HG02885 (cell line): ENCODE data around the gene GPR39.

ENCODE experiments used
- ATAC-seq: cut with Tn5 transposase; IDR thresholded peaks from one replicate; pipeline ENCODE4 v1.9.1; 2021; ENCODE audit warnings: mild to moderate bottlenecking; ENCODE audit not compliant: unreplicated experiment, poor library complexity

GPR39 gene

GRCh38 chr2:132589111-132589830 lies 172.7 kb downstream of the GPR39 start:
- no peak for ATAC-seq

DNA sequence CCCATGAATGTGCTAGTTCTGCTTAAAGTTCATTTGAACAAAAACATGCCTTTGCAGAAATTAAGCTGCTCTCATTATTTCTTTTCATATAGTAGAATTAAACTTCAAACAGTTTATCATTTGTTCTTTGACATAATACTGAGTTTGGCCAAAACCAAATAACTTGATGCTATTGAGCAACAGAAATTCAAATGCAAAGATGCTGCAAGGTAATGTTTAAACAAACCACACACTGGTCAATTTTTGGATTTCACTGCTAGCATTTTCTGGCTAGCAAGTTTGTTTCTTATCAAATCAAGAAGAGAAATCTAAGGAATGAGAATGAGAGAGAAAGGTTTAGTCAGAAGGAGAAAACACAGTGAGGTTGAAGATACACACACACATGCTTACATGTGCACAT lies 173.4 kb downstream of the GPR39 start:
- no peak for ATAC-seq

- no peak for ATAC-seq
These were observed 176.6 kb downstream of the GPR39 start for GRCh38 chr2:132593171-132593570.

DNA sequence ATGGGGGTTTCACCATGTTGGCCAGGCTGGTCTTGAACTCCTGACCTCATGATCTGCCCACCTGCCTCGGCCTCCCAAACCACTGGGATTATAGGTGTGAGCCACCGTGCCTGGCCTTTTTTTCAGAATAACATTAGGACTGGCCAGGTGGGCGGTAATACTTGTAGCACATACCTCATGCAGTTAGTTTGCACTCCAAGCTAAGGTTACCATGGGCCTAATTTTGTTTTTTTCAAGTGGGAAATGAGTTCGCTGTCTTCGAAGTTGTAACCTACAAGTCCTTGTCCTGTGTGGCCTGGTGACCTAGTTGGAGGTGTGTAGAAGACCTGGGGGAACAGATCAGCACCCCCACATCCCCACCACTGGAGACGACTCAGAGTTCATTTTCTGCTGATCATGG lies 178.6 kb downstream of the GPR39 start:
- ATAC-seq, result no peak

DNA sequence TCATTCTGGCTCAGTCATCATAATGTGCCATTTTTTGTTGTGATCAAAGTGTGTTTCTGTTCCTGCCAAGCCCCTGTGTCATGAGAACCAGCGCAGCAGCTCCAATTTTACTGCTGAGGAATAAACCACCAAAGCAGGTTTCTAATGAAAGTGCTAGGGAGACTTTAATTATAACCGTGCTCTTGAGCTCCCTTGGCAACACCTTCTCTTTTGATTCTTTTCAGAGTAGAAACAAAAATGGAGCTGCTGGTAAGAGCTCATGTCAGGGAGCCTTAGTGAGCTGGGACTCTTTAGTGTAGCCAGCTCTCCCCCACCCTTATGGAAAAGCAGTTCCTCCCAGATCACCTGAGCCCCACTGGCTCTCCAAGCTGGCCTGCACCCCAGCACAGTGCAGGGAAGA lies 179.1 kb downstream of the GPR39 start:
- no peak for ATAC-seq

- no peak for ATAC-seq
These were observed 180.6 kb downstream of the GPR39 start for GRCh38 chr2:132597166-132597565.

GRCh38 chr2:132597831-132598230 lies 181.2 kb downstream of the GPR39 start:
- no peak for ATAC-seq

DNA sequence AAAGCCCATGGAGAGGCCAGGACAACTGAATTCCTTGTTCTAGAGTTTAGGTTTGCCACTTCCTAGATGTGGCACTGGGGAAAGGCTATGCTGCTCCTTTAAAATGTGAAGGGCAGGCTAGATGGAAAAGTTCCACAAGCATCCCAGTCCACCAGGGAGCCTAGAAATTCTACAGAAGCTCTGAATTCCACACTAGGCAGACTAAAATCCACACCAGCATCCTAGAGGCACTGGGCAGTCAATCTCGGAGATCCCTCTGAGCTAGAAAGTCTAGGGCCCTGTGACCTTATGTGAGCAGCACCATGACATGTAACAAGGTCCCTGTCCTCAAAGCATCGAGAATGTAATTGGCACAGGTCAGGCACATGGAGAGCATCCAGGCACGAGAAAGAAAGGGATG lies 181.9 kb downstream of the GPR39 start:
- no peak for ATAC-seq

DNA sequence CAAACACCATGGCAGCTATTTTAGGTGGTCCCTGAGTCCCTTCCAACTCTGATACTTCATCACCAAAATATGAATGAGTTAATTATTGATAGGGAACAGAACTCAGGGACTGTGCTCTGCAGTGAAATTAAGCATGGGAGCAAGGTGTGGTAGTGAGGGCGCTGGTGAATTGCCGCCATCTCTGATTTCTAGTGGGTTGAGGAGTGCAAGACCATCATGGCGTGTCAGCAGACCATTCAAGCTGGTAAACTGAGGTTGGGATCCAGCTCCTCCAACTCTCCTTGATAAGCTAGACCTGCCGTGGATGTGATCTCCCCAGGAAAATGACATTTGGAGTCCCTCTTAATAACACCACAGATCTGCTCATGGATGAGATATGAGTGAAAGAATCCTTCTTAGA lies 183.0 kb downstream of the GPR39 start:
- ATAC-seq, result no peak

DNA sequence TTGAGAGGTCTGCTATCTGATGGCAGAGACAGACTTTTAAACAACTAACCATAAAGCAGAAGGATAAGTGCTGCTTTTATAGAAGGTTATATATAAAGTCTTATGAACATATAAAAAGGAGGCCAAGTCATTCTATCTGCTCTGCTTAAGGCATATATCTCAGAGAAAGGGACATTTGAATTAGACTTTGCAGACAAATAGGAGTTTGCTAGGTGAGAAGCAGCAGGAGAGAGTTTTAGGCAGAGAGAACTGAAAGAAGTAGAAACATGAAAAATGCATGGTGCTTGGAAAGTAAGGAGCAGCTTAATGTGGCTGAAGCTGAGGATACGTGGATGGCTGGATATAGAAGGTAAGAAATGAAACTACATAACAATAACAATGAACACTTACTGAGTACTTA lies 188.0 kb downstream of the GPR39 start:
- no peak for ATAC-seq

DNA sequence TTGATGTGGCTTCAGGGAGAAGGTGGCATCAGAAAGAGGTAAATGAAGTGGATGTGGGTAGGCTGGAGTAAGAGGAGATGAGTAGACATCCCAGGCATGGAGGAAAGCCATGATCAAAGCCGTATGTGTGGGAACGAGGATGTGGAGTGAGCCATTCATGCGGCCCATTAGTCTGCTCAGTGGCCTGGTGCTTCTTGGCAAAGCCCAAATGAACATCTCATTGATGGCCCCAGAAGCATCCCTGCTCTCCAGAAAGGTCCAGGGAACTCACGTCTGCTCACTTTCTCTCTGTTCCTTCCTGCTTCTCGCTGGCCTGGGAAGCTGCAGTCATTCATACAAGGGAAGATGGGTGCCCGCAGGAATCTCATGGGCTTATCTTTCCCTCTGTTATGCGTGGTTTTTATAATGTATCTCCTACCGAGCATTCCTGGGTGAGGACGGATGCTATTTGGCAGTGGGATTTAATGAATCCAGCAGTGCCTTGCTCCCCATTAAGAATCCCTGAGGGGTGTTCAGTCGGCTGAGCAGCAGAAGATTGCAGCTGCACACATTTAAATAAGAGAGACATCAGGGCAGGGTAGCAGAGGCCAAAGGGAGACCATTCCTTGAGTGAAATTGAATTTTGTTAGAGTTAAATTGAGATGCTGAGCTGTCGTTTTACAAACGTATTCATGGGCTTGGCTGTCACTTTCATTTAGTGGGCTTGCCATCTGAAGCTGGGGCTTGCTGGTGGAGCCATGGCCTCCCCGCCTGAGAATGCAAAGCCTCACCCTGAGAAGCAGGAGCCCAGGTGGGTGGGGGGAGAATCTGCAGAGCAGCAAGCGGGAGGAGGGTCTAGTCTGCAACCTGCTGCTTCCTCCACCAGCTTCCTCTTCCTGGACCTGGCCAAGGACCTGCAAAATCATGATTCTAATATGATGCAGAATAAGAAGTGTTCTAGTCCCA lies 188.9 kb downstream of the GPR39 start:
- ATAC-seq, result no peak

GRCh38 chr2:132606649-132607048 lies 190.0 kb downstream of the GPR39 start:
- no peak for ATAC-seq

GRCh38 chr2:132607426-132608090 lies 191.0 kb downstream of the GPR39 start:
- ATAC-seq, result no peak

DNA sequence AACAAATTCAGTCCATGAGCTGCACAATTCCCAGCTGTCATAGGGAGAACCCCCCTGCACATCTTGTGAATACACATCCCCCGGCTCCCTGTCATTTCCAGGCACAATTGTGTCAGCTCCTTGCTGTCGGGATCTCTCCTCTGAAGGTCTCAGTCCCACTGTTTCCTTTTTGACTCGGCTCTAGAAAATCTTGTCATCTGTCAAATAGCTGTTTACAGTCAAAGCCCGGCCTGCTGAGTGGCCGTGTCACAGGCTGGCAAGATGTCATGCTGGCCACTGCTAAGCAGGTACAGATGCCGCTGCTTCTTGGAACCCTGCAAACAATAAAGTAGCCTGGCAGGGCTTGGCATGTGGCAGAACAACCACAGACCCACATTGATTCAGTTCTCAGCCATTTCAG lies 191.7 kb downstream of the GPR39 start:
- no peak for ATAC-seq

DNA sequence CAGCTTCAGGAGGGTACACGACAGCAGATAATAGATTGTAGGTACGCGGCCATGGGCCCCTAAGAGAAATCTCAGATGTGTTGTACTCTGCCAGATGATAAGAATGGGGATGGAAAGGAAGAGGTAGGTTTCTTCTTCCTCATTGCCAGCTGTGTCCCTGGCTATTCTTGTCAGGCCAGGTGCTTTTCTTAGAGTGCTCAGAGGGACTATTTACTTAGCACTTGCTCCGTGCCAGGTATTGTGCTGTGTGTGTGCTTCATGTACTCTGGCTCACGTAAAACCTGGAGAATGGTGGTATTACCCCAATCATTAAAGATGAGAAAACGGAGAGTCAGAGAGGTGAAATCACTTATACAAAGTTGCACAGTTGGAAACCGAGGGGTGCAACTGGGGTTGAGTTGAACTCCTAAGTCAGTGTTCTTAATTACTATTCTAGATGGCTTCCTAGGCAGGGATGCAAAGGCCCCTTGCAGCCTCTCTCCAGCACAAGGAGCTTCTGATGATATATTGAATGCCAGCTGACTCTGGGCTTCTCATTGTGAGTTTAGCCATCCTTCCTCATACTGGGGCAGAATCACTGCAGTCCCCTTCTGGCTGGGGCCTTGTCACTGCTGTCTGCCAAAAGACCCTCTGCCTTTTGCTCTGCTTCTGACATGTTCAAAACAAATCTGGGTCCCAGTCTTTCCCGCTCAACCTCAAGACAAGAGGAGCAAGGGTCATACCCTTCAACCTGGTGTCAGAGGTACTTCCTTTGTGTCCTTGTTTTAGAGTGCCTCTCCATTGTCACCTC lies 192.7 kb downstream of the GPR39 start:
- ATAC-seq, result no peak

DNA sequence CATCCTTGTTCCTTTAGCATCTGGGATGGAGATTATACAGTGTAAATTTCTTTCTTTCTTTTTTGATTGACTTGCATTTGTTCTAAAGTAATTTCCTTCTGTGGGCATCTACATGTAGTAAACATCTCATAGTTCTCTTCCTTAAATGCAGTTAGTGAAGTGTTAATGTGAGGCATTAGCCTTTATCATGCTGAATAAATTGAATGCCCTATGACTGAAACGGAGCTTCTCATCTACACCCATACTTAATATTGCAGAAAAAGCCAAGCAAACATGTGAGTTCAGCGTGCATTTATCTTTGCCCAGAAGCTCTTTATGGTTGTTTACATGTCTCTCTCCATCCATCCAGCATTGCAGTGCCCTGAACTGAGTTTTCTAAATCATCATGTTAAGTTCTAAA lies 195.1 kb downstream of the GPR39 start:
- no peak for ATAC-seq

- ATAC-seq, result no peak
These were observed 198.9 kb downstream of the GPR39 start for GRCh38 chr2:132615329-132616085.

- ATAC-seq, result no peak
These were observed 201.4 kb downstream of the GPR39 start for GRCh38 chr2:132617989-132618388.

- ATAC-seq, result no peak
These were observed 202.1 kb downstream of the GPR39 start for GRCh38 chr2:132618734-132619133.

DNA sequence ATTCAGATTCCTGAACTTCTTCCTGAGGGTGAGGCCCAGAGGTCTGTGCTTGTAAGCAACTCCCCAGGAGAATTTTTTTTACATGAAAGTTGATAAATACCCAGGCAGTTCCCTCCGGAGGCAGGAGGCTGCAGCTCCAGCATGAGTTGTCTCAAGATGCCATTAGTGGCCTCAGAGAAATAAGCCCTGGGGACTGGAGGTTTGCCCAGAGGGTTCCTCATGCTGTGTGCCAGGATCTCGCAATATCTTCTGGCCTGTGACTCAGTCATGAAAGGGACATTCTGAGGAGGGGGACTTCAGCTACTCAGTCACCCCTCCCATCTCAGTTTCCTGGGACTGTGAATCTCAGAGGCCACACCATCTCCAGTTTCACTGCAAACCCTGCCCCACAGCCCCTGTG lies 203.5 kb downstream of the GPR39 start:
- no peak for ATAC-seq
